BLaER1 (cell line): Measurements from ENCODE around the gene TDRD10.

Experiments used
- H3K27ac ChIP-seq: shearing (Covaris generic); formaldehyde crosslinking; 2 replicates; pipeline ENCODE4 v1.8.1; 2022
- H3K27me3 ChIP-seq: shearing (Covaris generic); formaldehyde crosslinking; 2 replicates; pipeline ENCODE4 v1.8.1; 2022
- H3K36me3 ChIP-seq: shearing (Covaris generic); formaldehyde crosslinking; 2 replicates; pipeline ENCODE4 v1.8.1; 2022
- H3K4me1 ChIP-seq: shearing (Covaris generic); formaldehyde crosslinking; 2 replicates; pipeline ENCODE4 v1.8.1; 2022
- H3K4me2 ChIP-seq: shearing (Covaris generic); formaldehyde crosslinking; 2 replicates; pipeline ENCODE4 v1.8.1; 2022
- H3K4me3 ChIP-seq: shearing (Covaris generic); formaldehyde crosslinking; 2 replicates; pipeline ENCODE4 v1.8.1; 2022
- H3K9ac ChIP-seq: shearing (Covaris generic); formaldehyde crosslinking; 2 replicates; pipeline ENCODE4 v1.8.1; 2022
- H3K9me3 ChIP-seq: shearing (Covaris generic); formaldehyde crosslinking; 2 replicates; pipeline ENCODE4 v1.8.1; 2022
- H4K20me1 ChIP-seq: shearing (Covaris generic); formaldehyde crosslinking; 2 replicates; pipeline ENCODE4 v1.8.1; 2022
- Cebpa-rat ChIP-seq: shearing (Covaris generic); IDR thresholded peaks from 2 replicates; pipeline ENCODE4 v1.8.1; 2022

Gene TDRD10

GRCh38 chr1:154533952-154534844, 32.2 kb downstream of the TDRD10 start:
- H3K27ac ChIP-seq: no peak overlapping the region
- no peak overlapping the region for H3K4me2 ChIP-seq
- no peak overlapping the region for H3K4me3 ChIP-seq
- H3K4me1 ChIP-seq: no peaks in the 10 kb centered on the region
- no peak overlapping the region for H3K9ac ChIP-seq
- TF ChIP-seq Cebpa-rat: no peak
- H3K27me3 ChIP-seq: no peaks in the 10 kb centered on the region
- no peaks in the 10 kb centered on the region for H4K20me1 ChIP-seq
- peaks cover 7% of the 10 kb centered on the region for H3K9me3 ChIP-seq
- no peaks in the 10 kb centered on the region for H3K36me3 ChIP-seq

- Histone ChIP-seq H3K9ac (no peak overlapping the region), H3K4me3 (no peak overlapping the region), H3K4me2 (no peak overlapping the region), H4K20me1 (no peaks in the 10 kb centered on the region), H3K36me3 (no peaks in the 10 kb centered on the region), H3K27ac (no peak overlapping the region), H3K9me3 (peaks cover 7% of the 10 kb centered on the region), H3K4me1 (no peaks in the 10 kb centered on the region), H3K27me3 (no peaks in the 10 kb centered on the region)
- TF ChIP-seq Cebpa-rat: no peak
Measured at GRCh38 chr1:154536570-154536969, 34.6 kb downstream of the TDRD10 start.

- Histone ChIP-seq H3K4me3 (no peak overlapping the region), H3K27me3 (no peaks in the 10 kb centered on the region), H3K9ac (no peak overlapping the region), H3K36me3 (no peaks in the 10 kb centered on the region), H3K27ac (no peak overlapping the region), H3K4me2 (no peak overlapping the region), H3K4me1 (0 out of 2 replicates have a peak, but pooled peaks cover 2% of the 10 kb centered on the region), H4K20me1 (no peaks in the 10 kb centered on the region), H3K9me3 (no peaks in the 10 kb centered on the region; the same call in 1 of the 2 replicates)
- no peak for TF ChIP-seq Cebpa-rat
Measured at GRCh38 chr1:154539486-154540483, 37.8 kb downstream of the TDRD10 start.

GRCh38 chr1:154541231-154541630, 39.2 kb downstream of the TDRD10 start:
- Histone ChIP-seq H4K20me1 (no peaks in the 10 kb centered on the region), H3K27ac (no peak overlapping the region), H3K27me3 (no peaks in the 10 kb centered on the region), H3K4me3 (no peak overlapping the region), H3K4me1 (0 out of 2 replicates have a peak, but pooled peaks cover 5% of the 10 kb centered on the region), H3K36me3 (no peaks in the 10 kb centered on the region), H3K4me2 (no peak overlapping the region), H3K9ac (no peak overlapping the region), H3K9me3 (no peaks in the 10 kb centered on the region)
- no peak for TF ChIP-seq Cebpa-rat

GRCh38 chr1:154546264-154547063, 44.4 kb downstream of the TDRD10 start:
- Histone ChIP-seq H3K9me3 (no peaks in the 10 kb centered on the region), H3K9ac (no peak overlapping the region), H3K36me3 (peaks cover 35% of the 10 kb centered on the region), H3K27me3 (no peaks in the 10 kb centered on the region), H3K27ac (no peak overlapping the region), H3K4me3 (no peak overlapping the region), H3K4me2 (no peak overlapping the region), H3K4me1 (0 out of 2 replicates have a peak, but pooled peaks cover 9% of the 10 kb centered on the region), H4K20me1 (peaks cover 39% of the 10 kb centered on the region)
- no peak for TF ChIP-seq Cebpa-rat

GRCh38 chr1:154547105-154547732, 45.2 kb downstream of the TDRD10 start:
- Histone ChIP-seq H3K9me3 (no peaks in the 10 kb centered on the region), H3K4me1 (0 out of 2 replicates have a peak, but pooled peaks cover 9% of the 10 kb centered on the region), H3K36me3 (peaks cover 43% of the 10 kb centered on the region), H3K9ac (no peak overlapping the region), H3K27ac (no peak overlapping the region), H3K4me3 (no peak overlapping the region), H3K4me2 (no peak overlapping the region), H3K27me3 (no peaks in the 10 kb centered on the region), H4K20me1 (peaks cover 47% of the 10 kb centered on the region)
- no peak for TF ChIP-seq Cebpa-rat

GRCh38 chr1:154548028-154548427, 46.0 kb downstream of the TDRD10 start:
- no peak overlapping the region for H3K27ac ChIP-seq
- no peaks in the 10 kb centered on the region for H3K9me3 ChIP-seq
- no peak overlapping the region for H3K4me2 ChIP-seq
- TF ChIP-seq Cebpa-rat: no peak
- no peak overlapping the region for H3K9ac ChIP-seq
- peaks cover 51% of the 10 kb centered on the region for H3K36me3 ChIP-seq
- H4K20me1 ChIP-seq: peaks cover 55% of the 10 kb centered on the region
- 0 out of 2 replicates have a peak, but pooled peaks cover 9% of the 10 kb centered on the region for H3K4me1 ChIP-seq
- no peaks in the 10 kb centered on the region for H3K27me3 ChIP-seq
- no peak overlapping the region for H3K4me3 ChIP-seq

- Histone ChIP-seq H3K27me3 (no peaks in the 10 kb centered on the region), H4K20me1 (peaks cover 65% of the 10 kb centered on the region), H3K9me3 (no peaks in the 10 kb centered on the region), H3K4me2 (no peak overlapping the region; the same call in 1 of the 2 replicates), H3K4me3 (no peak overlapping the region), H3K27ac (no peak overlapping the region), H3K4me1 (0 out of 2 replicates have a peak, but pooled peaks cover 9% of the 10 kb centered on the region), H3K9ac (0 out of 2 replicates have a peak overlapping the region, but pooled peaks have one; percentile 5), H3K36me3 (peaks cover 63% of the 10 kb centered on the region)
- TF ChIP-seq Cebpa-rat: no peak
Measured at GRCh38 chr1:154549202-154549770, 47.3 kb downstream of the TDRD10 start.
